ENCODE data around the gene TBKBP1. TPM values are rescaled to one million over a fixed set of nuclear protein-coding genes. Genes with fewer than 3 reads are reported as not detected.
"Not testable (repeated sequence)": the region's sequence is repeated elsewhere in the genome, so short reads cannot be mapped to it uniquely, and the experiment has no call there.

The TBKBP1 gene
- total RNA-seq, 1 experiment from 2014 or later = 33.2 TPM

DNA sequence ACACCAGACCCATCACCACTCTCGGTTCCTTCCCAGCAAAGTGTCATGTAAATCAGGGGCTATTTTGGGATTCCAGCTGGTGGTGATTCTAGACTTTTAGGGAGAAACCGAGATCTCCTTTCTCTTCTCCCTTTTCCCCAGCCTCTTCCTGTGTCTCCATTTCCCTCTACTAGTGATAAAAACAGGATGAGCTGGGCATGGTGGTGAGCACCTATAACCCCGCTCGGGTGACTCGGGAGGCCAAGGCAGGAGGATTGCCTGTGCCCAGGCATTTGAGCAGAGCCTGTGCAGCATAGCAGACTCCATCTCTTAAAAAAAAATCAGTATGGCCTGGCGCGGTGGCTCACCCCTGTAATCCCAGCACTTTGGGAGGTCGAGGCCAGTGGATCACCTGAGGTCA, 45.2 kb downstream of the TBKBP1 start:
- Histone ChIP-seq H3K14ac (ENCODE audit: insufficient read depth, low read length) (no peak overlapping the region), H2BK5ac (ENCODE audit: insufficient read length, low read length) (no peak overlapping the region), H4K91ac (ENCODE audit: insufficient read length, low read depth, low read length) (no peak overlapping the region), H3K79me2 (ENCODE audit: insufficient read depth, low read length) (no peaks in the 10 kb centered on the region), H3K27ac (ENCODE audit: insufficient read length, low read depth, low read length) (no peak overlapping the region), H3K4me1 (ENCODE audit: insufficient read depth, low read length) (no peaks in the 10 kb centered on the region), H2BK120ac (ENCODE audit: low read depth, low read length, poor library complexity, severe bottlenecking) (no peak overlapping the region), H3K79me1 (ENCODE audit: insufficient read depth, low read depth, low read length, poor library complexity, severe bottlenecking) (no peaks in the 10 kb centered on the region), H3T11ph (ENCODE audit: low read length) (no peak overlapping the region), H3K4ac (ENCODE audit: low read depth, low read length) (no peak overlapping the region), H2BK20ac (ENCODE audit: low read depth, low read length, poor library complexity, severe bottlenecking) (no peak overlapping the region), H3K4me2 (ENCODE audit: insufficient read depth, insufficient read length, low read length) (no peak overlapping the region), H2BK15ac (ENCODE audit: low read depth, low read length) (no peak overlapping the region), H4K20me1 (ENCODE audit: control insufficient read depth, insufficient read depth, insufficient read length) (no peaks in the 10 kb centered on the region), H3K9me3 (ENCODE audit: control insufficient read depth, low read depth, low read length) (no peaks in the 10 kb centered on the region), H2BK12ac (ENCODE audit: insufficient read length, low read depth, low read length) (no peak overlapping the region), H3K18ac (ENCODE audit: insufficient read length, low read depth, low read length) (no peak overlapping the region), H3K9ac (ENCODE audit: extremely low read depth, insufficient read length, low read length) (no peak overlapping the region), H2AFZ (ENCODE audit: low read length) (no peak overlapping the region), H3K27me3 (ENCODE audit: insufficient read depth, low read length) (peaks cover 10% of the 10 kb centered on the region; the same call in 1 of the 2 replicates), H3K23ac (ENCODE audit: insufficient read length, low read depth, low read length) (no peak overlapping the region), H3K56ac (ENCODE audit: insufficient read length, low read depth, low read length) (no peak overlapping the region), H4K8ac (replicated peaks; ENCODE audit: insufficient read length, low read depth, low read length) (no peak overlapping the region), H4K5ac (ENCODE audit: insufficient read length, low read depth, low read length) (no peak overlapping the region), H2AK5ac (ENCODE audit: insufficient read length, low read length) (no peak overlapping the region), H3K23me2 (ENCODE audit: insufficient read length, low read depth, low read length, poor library complexity, severe bottlenecking) (no peaks in the 10 kb centered on the region)
- TF ChIP-seq, protein P1, sequence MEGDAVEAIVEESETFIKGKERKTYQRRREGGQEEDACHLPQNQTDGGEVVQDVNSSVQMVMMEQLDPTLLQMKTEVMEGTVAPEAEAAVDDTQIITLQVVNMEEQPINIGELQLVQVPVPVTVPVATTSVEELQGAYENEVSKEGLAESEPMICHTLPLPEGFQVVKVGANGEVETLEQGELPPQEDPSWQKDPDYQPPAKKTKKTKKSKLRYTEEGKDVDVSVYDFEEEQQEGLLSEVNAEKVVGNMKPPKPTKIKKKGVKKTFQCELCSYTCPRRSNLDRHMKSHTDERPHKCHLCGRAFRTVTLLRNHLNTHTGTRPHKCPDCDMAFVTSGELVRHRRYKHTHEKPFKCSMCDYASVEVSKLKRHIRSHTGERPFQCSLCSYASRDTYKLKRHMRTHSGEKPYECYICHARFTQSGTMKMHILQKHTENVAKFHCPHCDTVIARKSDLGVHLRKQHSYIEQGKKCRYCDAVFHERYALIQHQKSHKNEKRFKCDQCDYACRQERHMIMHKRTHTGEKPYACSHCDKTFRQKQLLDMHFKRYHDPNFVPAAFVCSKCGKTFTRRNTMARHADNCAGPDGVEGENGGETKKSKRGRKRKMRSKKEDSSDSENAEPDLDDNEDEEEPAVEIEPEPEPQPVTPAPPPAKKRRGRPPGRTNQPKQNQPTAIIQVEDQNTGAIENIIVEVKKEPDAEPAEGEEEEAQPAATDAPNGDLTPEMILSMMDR (conservative IDR thresholded peaks at IDR 0.05) = no peak
- peaks cover 0 to 2% of the 10 kb centered on the region in 2 experiments; a peak in 1 of 5 replicates for H3K9me3 Mint-ChIP-seq
- no peak overlapping the region for H3K4me3 Mint-ChIP-seq
- no peaks in the 10 kb centered on the region; a peak in 1 of 7 replicates for H3K36me3 Mint-ChIP-seq (ENCODE audit: insufficient read depth in 1 of 3, low read depth in 3 of 3)
- peaks cover 4 to 10% of the 10 kb centered on the region in 2 experiments; a peak in 3 of 4 replicates for H3K4me1 Mint-ChIP-seq
- H3K27me3 Mint-ChIP-seq (ENCODE audit: low read depth) = peaks cover 58% of the 10 kb centered on the region
- WGBS (ENCODE audit: extremely low coverage, insufficient read length, low lambda C conversion rate) = no CpG with 5 or more reads among the region's 8 CpGs
- H3K27ac Mint-ChIP-seq = no peak overlapping the region
- DNase-seq = peak; percentile 20

DNA sequence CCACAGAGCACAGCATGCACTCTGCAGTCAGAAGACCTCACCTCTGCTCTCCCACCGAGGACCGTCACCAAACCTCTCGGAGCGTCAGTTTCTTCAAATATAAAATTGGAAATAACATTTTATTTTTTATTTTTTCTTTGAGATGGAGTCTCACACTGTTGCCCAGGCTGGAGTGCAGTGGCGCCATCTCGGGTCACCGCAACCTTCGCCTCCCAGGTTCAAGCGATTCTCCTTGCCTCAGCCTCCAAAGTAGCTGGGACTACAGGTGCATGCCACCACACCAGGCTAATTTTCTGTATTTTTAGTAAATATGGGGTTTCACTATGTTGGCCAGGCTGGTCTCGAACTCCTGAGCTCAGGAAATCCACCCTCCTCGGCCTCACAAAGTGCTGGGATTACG, 46.0 kb downstream of the TBKBP1 start:
- not testable (repeated sequence) for H3K4me1 ChIP-seq (ENCODE audit: insufficient read depth, low read length); H3K9me3 Mint-ChIP-seq; H3K27ac Mint-ChIP-seq; H4K8ac ChIP-seq (replicated peaks; ENCODE audit: insufficient read length, low read depth, low read length); H2AK5ac ChIP-seq (ENCODE audit: insufficient read length, low read length); H3K4me2 ChIP-seq (ENCODE audit: insufficient read depth, insufficient read length, low read length); H3K56ac ChIP-seq (ENCODE audit: insufficient read length, low read depth, low read length); H3K14ac ChIP-seq (ENCODE audit: insufficient read depth, low read length); H4K5ac ChIP-seq (ENCODE audit: insufficient read length, low read depth, low read length); H3K9ac ChIP-seq (ENCODE audit: extremely low read depth, insufficient read length, low read length); H3T11ph ChIP-seq (ENCODE audit: low read length); H2BK20ac ChIP-seq (ENCODE audit: low read depth, low read length, poor library complexity, severe bottlenecking); H3K27ac ChIP-seq (ENCODE audit: insufficient read length, low read depth, low read length); H3K4me1 Mint-ChIP-seq; H3K27me3 ChIP-seq (ENCODE audit: insufficient read depth, low read length); H3K23ac ChIP-seq (ENCODE audit: insufficient read length, low read depth, low read length); H3K23me2 ChIP-seq (ENCODE audit: insufficient read length, low read depth, low read length, poor library complexity, severe bottlenecking); H2AFZ ChIP-seq (ENCODE audit: low read length); H3K4ac ChIP-seq (ENCODE audit: low read depth, low read length); H4K91ac ChIP-seq (ENCODE audit: insufficient read length, low read depth, low read length); H2BK120ac ChIP-seq (ENCODE audit: low read depth, low read length, poor library complexity, severe bottlenecking); H3K36me3 Mint-ChIP-seq (ENCODE audit: insufficient read depth in 1 of 3, low read depth in 3 of 3); H2BK15ac ChIP-seq (ENCODE audit: low read depth, low read length); H2BK12ac ChIP-seq (ENCODE audit: insufficient read length, low read depth, low read length); H4K20me1 ChIP-seq (ENCODE audit: control insufficient read depth, insufficient read depth, insufficient read length); H2BK5ac ChIP-seq (ENCODE audit: insufficient read length, low read length); H3K79me1 ChIP-seq (ENCODE audit: insufficient read depth, low read depth, low read length, poor library complexity, severe bottlenecking); H3K18ac ChIP-seq (ENCODE audit: insufficient read length, low read depth, low read length); H3K79me2 ChIP-seq (ENCODE audit: insufficient read depth, low read length); H3K4me3 Mint-ChIP-seq; H3K9me3 ChIP-seq (ENCODE audit: control insufficient read depth, low read depth, low read length)
- H3K27me3 Mint-ChIP-seq (ENCODE audit: low read depth) = peaks cover 54% of the 10 kb centered on the region
- peak; percentile 15 for DNase-seq
- WGBS (ENCODE audit: extremely low coverage, insufficient read length, low lambda C conversion rate) = no CpG with 5 or more reads among the region's 12 CpGs

All from H9 (cell line).